Measurements from ENCODE around the gene SLC24A3. TPM values are rescaled to one million over a fixed set of nuclear protein-coding genes. Genes with fewer than 3 reads are reported as not detected.

SLC24A3 gene
- total RNA-seq, 2 donors from 2014 or later: 20.4 to 25.3 TPM

DNA sequence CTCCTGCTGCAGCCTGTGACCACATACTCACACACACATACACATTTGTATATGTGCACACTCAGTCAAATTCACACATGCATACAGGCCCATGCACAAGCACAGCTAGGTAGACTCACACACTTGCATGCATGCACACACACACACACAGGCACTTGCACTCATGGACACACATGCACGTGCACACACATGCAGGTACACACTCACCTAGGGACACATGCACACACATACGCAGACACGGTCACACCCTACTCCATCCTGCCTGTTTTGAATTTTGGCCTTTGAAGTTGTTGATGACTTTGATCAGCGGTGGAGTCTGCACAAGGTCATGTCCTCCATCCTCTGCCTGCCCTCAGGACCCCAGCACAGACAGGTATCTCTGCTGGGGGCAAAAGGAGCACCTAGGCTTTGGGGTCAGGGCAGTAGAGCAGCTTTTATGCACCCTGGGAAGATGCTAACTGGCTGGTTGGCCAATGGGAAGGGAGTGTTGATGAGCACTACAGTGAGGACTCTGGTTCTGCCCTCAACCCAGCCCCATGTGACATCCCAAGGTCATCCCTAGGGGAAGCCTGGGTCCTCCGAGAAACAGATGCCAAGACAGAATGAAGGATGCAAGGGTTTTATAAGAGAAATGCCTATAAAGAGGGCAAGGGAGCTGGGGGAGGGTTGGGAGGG, 218.3 kb downstream of the SLC24A3 start:
- intact Hi-C loops (cut with DNase I): no loop called here
- DNase-seq (ENCODE audit: low spot score): no peak

DNA sequence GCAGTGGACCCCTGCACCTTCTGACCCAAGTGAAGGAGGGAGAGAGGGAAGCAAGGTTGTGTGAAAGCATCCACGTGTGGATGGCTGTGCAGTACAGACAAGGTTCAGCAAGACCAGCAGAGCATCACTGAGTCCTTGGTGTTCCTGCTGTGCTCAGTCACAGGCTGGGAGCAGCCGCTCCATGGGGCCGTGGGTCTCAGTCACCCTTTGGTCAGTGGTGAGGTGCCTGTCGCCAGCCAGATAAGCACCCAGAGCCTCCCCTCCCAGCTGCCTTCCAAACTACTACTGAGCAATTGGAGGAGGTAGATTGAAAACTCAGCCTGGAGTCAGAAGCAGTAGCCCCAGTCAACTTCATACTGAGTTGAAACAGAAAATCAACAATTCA, 218.9 kb downstream of the SLC24A3 start:
- intact Hi-C loops (cut with DNase I): no loop called here
- no peak for DNase-seq (ENCODE audit: low spot score)

DNA sequence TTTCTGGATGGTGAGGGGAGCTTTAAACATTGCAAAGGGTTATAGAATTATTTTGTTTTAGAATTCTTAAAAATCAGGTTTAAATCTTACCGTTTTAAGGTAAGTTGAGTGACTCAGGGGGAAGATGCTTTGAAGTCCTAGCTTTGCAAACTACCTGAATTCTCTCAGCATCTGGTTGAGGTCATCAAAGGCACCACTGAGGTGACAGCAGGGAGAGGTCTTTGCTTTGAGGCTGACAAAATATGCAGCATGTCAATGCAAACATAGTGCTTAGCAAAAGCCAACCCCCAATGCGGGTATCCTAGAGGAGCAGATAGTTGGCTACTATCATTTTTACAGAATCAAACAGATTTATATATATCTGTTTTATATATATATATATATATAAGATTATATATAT, 219.5 kb downstream of the SLC24A3 start:
- intact Hi-C loops (cut with DNase I): no loop called here
- no peak for DNase-seq (ENCODE audit: low spot score)

DNA sequence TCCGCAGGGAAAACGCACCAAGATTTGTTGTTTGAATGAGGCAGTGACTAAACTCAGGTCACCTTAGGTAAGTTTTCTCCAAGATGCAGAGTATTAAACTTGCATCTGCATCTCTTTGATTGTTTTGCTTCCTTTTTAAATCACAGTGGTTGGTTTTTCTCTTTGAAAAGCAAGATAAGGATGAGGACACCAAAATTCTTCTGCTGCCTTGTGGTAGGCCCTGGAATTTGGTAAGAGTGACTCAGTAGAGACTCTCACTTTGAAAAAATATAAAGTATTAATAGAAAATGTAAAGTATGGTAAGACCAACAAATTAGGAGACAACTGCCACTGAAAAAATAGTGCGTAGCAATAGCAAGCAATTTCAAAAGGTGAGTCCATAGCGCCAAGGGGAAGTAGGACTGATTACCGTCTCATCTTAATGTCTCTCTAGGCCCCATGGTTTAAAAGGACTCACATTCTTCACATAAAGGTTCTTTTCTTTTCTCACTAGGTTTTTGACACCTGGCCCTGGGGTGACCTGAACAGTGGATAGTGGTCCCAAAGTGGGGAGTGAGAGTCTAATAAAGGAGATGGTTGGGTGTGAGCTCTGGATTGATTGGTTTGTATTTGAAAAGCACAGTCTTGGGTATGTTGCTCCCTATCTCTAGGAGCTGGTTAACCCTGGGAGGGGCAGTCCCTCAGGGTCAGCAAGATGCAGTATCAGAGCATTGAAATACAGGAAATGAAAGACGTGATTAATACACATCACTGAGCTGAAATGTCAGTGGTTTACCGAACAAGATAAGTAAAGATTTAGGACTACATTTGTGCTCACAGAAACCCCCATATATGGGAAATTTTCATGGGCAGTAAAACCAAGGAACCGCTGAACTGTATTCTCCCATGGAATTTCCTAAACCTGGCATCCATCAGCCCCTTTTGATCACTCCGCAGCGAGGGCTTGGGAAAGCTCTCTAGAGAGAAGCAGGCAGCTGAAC, 221.2 kb downstream of the SLC24A3 start:
- intact Hi-C loops (cut with DNase I): no loop called here
- DNase-seq (ENCODE audit: low spot score): no peak

DNA sequence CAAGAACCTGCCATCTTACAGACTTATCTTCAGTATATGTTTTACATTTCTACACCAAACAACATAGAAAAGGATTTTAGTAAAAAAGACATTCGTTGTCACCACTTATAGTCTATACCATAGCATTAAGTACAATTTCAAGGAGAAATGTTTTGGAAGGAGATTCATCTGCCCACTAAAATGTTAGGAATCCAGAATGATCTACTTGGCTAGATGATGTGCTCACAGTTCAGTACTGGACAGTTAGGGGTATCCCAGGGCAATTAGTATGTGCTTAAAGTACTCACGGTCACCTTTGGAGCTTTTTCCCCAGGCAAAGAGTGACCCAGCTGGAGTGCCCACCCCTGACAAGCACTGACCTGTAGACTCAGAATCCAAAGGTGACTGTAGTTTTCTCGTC, 222.9 kb downstream of the SLC24A3 start:
- no peak for DNase-seq (ENCODE audit: low spot score)
- intact Hi-C loops (cut with DNase I): no loop called here

DNA sequence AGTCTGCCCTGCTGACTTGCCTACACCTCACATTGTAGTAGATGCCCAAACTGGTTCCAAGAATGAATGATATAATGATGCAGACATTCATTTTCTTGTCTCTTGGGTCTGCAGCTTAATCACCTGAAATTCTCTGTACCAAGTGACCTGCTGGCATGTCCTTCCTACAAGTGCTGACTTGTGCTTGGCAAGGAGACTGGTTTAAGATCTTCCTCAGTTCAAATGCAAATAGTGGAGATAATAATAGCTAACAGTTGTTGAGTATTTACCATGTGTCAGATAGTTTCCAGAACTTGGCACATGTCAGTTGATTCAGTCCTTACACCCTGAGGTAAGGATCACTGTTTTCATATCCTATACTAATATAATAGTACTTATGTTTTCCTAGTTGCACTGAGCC, 223.4 kb downstream of the SLC24A3 start:
- no peak for DNase-seq (ENCODE audit: low spot score)
- intact Hi-C loops (cut with DNase I): no loop called here

DNA sequence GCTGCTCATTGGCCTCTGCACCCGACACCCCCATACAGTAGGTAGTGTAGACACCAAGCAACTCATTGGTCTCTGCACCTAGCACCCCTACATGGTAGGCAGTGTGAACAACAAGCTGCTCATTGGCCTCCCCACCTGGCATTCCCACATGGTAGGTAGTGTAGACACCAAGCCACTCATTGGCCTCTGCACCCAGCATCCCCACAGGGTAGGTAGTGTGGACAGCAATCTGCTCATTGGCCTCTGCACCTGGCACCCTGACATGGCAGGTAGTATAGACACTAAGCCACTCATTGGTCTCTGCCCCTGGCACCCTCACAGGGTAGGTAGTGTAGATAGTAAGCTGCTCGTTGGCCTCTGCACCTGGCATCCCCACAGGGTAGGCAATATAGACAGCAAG, 226.0 kb downstream of the SLC24A3 start:
- no peak for DNase-seq (ENCODE audit: low spot score)
- intact Hi-C loops (cut with DNase I): no loop called here

DNA sequence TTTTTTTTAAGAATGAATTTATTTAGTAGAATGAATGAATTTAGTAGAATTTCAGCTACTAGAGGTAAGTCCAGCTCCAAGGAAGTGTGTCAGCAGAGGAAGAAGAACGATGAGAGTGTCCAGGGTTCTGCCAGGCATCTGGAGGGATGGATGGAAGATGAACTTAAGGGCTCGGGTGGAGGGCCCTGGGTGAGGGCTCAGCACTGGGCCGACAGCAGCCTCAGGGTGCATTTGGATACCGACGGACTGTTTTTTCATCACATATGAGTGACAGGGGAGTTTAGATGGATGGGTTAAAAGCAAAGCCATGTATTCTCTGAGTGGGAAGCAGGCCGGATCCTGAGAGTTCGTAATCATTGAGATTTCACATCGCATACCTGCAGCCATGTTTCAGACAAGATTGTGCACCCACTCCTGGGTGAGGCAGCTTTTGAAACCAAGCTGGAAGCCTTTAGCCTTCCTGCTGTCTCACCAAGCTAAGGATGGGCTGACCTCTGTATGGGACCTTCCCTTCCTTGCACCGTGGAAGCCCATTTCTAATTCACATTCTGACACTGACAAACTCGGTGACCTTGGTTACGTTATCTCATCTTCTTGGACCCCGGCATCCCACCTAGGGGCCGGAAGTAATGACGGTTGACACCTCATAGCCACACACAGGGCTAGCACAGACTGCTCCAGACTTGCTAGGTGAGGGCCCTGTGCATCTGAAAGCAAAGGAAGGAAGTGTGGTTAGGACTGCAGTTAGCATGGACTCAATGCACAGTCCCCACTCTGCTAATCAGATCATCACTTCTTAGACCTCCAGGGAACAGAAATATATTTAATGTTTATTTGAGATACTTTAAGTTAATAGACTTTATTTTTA, 228.5 kb downstream of the SLC24A3 start:
- DNase-seq (ENCODE audit: low spot score): no peak
- intact Hi-C loops (cut with DNase I): no loop called here

DNA sequence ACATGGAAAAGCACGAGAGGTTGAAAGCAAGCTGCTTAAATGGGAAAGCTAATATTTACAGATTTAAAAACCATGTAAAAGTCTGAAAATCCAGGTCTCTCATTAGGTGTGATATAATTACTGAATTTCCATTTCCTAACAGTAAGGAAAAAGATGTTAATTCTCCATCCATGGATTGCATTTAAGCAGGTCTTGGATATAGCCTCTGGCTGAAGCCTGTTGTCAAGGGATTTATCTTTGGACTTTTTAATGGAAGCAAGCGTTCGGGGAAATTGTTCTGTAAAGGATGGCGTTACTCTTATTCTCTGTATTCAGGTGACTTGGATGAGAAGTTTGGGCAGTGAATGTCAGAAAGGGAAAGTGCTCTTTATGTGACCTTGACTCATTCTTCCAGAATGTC, 233.8 kb downstream of the SLC24A3 start:
- intact Hi-C loops (cut with DNase I): no loop called here

DNA sequence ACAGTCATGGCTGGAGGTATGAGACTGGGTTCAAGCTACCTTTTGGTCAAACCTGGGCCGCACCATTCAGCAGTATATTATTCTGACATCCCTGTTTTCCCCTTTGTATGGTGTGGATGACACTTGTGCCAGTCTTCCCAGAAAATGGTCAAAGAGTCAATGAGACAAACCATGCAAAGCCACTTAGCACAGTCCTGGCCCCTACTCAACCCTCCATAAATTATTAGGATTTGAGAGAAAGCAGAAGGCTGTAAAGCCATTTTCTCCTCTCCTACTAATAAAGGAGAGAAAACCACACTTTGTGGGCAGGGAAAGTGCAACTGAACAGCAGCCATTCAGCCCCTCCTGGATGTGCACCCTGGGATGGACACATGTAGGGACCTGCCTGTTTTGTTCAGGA, 236.2 kb downstream of the SLC24A3 start:
- intact Hi-C loops (cut with DNase I): no loop called here
- DNase-seq (ENCODE audit: low spot score): no peak

More for the DNA sequence above, 233.8 kb downstream of the SLC24A3 start:
- no peak for DNase-seq (ENCODE audit: low spot score)

DNA sequence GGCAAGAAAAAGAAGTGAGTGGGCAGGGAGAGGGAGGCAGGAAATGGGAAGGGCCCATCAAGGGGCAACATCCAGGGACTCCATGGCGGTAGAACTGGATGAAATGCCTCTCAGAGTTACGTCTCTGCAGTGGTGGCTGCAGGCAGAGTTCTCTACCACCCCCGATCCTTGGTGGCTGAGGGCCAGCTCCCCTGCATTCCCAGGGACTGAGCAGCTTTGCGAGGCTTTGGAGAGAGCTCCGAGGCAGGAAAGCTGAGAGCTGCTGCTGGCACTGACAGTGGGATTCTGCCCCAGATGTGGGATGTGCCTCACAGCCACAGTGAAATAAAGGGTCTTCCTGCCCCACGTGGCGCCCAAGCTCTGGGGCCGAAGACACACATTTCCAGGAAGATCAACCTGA, 236.6 kb downstream of the SLC24A3 start:
- DNase-seq (ENCODE audit: low spot score): no peak
- intact Hi-C loops (cut with DNase I): no loop called here

DNA sequence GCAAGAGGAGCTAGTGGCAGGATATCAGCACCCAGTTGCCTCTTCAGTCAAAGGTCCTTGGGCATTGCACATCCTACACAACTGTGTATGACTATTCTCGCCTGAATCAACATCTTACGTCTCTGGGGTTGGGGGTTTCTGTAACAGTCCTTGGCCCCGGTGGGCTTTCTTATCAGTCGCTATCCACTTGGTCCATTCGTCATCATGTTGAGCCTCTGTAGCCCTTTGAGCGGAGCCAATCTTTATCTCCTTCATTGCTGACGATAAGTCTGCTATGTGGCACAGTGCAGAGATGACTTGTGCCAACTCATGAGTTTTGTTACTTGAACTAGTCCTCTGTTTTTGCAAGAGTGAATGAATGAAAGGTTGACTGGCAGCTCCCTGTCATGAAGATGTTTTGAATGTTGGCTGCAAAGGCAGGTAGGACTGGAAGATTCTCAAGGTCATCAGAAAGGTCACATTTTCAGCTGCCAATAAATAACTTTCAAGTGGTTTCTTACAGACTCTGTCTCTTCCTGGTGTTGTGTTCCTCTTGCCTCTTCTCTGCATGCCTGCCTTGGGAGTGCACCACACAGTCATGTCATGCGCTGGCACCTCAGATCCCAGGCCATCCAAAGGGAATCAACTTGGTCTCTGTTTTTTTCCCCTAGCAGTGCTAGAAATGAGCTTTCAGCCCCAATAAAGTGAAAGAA, 238.9 kb downstream of the SLC24A3 start:
- DNase-seq (ENCODE audit: low spot score): no peak
- intact Hi-C loops (cut with DNase I): no loop called here

DNA sequence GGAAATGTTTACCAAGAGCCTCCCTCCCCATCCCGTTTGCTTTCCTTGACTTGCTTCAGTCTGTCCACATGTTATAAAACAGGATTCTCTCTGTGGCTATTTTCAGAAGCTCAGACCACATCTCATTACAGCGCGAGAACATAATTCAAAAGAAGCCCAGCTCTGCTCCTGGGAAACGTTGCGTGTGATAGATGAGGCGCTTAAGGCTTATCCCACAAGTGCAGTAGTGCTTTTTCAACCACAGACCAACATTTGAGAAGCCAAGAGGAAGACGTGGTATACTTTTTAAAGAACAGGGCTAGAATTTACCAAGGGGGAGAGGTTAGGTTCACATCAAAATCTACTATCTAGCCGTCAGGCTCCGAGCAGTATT, 239.5 kb downstream of the SLC24A3 start:
- intact Hi-C loops (cut with DNase I): no loop called here
- DNase-seq (ENCODE audit: low spot score): no peak

DNA sequence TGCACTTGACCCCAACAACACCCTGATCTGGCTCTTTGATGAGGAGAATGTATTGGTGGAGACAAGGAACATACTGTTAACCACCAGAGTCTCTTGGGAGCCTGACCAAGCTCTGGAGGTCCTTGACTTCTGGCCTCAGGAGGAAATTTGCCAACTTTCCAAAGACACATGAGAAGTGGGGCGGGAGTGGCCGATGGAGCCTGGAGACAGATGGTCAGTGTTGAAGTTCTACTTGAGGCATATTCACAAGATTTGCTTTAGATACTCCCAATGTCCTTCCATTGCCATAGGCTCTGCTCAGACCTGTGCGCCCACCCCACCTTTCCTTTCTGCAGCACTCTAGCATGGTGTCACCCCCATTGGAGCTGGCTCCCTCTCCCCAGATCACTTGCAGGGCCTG, 241.0 kb downstream of the SLC24A3 start:
- intact Hi-C loops (cut with DNase I): no loop called here
- DNase-seq (ENCODE audit: low spot score): no peak

DNA sequence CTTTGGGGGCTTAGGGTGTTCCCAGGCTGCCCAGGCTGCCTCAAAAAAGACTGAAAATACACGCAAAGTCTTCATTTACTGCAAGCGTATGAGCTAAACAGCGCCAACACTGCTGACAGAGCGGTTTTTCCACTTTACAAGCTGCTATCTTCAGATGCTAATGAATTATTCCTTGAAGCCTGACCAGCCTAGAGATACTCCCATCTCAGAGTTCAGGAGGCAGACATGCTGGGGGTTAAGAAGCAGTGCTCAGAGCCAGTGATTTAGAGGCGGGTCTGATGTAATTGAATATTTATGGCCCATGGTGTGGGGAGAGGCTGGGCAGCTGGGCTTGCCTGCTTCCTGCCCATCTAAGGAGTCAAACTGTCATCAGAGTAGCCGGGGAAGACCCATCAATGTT, 241.4 kb downstream of the SLC24A3 start:
- intact Hi-C loops (cut with DNase I): no loop called here
- DNase-seq (ENCODE audit: low spot score): no peak

DNA sequence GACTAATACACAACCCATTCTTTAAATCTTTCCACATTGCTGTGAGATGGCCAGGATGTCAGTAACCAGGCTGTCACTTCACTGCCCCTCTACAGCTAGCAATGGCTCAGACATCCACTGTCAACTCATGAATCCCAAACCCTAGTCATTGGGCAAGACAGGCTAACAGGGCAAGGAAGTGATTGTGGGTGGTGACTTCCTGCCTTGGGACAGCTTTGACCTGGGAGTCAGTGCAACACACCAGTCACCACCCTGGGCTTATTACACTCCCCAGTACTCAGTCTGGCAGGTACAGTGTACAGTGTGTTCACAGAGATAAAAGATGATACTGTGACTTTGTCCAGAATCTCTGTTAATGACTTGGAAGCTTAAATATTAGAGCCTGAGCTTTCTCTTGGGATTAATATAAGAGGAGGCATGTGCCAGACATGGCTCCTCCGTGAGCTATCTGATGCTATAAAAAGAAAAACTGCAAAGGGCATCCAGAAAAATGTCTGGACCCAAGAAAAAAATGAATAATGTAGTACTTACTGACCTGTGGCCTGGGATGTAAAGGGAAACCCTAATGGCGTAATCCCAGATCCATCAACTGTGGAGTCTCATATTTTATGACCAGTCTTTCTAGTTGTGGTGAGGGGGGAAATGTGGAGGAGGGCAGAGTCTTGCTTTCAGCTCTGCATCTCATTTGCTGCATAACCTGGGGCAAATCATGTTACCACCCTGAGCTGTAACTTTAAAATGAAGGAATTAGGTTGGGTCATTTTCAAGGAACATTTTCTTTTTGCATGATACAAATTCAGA, 244.4 kb downstream of the SLC24A3 start:
- no peak for DNase-seq (ENCODE audit: low spot score)
- intact Hi-C loops (cut with DNase I): no loop called here

DNA sequence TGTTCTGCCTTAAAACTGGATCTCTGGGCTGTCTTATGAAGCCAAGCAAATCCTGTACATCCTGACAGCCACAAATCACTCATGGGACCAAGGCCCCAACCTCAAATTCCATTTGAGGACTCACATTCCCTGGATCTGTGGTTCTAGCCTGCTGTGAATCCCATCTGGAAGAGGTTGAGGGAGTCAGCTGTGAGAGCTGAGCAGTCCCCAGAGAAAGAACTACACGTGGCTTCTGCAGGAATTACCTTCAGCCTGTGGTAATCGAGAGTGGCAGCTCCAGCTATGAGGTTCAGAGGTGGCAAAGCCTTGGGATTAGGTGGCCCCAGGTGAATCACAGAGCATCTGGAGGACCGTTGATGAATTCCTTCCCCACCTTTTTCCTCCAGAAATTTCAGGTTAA, 245.2 kb downstream of the SLC24A3 start:
- DNase-seq (ENCODE audit: low spot score): no peak
- intact Hi-C loops (cut with DNase I): no loop called here

DNA sequence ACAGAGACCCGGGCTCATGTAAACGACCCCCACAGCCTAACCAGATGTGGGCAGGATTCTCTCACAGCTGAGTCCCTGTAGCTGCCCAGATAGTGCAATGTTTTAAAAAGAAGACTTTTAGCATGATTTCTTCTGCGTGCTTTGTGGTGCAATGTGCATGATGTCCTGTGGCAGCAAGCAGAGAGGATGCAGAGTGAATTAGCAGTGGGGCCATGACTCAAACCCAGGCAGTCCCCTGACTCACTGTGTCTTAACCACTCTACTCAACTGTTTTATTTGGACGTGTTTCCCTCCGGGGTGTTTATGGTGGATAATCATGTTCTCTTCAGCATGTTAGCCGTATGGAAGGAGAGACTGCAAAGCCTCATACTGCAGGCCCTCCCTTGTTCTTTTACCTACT, 247.9 kb downstream of the SLC24A3 start:
- DNase-seq (ENCODE audit: low spot score): no peak
- intact Hi-C loops (cut with DNase I): no loop called here

DNA sequence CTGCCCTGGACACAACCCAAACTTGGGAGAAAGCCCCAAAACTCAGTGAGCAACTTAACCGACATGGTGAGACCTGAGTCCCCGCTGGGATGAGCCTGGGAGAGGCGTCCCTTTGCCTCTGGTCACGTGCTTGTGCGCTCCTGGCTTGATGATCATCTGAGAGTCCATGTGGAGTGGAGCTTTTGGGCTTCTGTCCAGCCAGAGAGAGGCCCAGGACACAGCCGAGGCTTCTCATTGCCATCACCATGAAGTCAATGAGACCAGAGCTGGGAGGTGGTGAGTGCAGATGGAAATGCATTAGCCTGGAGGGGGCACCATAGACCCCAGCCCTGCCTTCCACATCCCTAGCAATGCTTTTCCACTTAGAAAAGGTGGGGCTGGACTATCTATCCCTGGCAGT, 250.0 kb downstream of the SLC24A3 start:
- intact Hi-C loops (cut with DNase I): no loop called here
- no peak for DNase-seq (ENCODE audit: low spot score)

Data from posterior vena cava (tissue), 2 donors.